ENCODE measurements around the gene GLT8D1. TPM values are rescaled to one million over a fixed set of nuclear protein-coding genes. Genes with fewer than 3 reads are reported as not detected.

The GLT8D1 gene
- total RNA-seq, 1 donor from 2014 or later, result 72.7 TPM

DNA sequence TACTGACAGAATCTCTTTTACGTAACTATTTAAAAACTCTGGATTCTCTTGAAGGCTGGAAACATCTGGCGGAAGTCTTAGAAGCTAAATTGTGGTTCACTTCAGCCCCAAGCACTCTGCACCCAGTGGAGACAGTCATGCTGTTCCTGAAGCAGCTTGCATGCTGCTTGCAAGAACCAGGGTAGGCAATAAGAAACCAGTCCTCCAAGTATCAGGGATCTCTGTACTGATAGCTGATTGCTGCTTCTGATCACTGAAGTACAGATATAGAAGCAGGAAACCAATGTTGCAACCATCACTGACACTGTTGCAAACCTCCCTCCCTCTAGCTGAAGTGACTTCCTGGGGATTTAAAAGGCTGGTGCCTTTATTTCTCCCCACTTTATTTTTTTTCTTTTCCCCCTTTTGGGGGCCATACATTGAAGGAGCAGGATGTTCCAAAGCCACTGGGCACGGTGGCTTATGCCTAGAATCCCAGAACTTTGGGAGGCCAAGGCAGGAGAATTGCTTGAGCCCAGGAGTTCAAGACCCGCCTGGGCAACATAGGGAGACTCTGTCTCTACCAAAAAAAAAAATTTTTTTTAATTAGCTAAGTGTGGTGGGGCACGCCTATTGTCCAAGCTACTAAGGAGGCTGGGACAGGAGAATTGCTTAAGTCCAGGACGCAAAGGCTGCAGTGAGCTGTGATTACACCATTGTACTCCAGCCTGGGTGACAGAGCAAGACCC is 15.6 kb upstream of the GLT8D1 start:
- no peaks in the 10 kb centered on the region for H3K27me3 Mint-ChIP-seq
- TF ChIP-seq, protein P1, sequence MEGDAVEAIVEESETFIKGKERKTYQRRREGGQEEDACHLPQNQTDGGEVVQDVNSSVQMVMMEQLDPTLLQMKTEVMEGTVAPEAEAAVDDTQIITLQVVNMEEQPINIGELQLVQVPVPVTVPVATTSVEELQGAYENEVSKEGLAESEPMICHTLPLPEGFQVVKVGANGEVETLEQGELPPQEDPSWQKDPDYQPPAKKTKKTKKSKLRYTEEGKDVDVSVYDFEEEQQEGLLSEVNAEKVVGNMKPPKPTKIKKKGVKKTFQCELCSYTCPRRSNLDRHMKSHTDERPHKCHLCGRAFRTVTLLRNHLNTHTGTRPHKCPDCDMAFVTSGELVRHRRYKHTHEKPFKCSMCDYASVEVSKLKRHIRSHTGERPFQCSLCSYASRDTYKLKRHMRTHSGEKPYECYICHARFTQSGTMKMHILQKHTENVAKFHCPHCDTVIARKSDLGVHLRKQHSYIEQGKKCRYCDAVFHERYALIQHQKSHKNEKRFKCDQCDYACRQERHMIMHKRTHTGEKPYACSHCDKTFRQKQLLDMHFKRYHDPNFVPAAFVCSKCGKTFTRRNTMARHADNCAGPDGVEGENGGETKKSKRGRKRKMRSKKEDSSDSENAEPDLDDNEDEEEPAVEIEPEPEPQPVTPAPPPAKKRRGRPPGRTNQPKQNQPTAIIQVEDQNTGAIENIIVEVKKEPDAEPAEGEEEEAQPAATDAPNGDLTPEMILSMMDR (conservative IDR thresholded peaks at IDR 0.05), result no peak
- no peaks in the 10 kb centered on the region for H3K4me1 Mint-ChIP-seq (ENCODE audit: unreplicated experiment)
- no peak overlapping the region for H3K4me3 Mint-ChIP-seq
- H3K27ac Mint-ChIP-seq, result no peak overlapping the region
- DNase-seq (ENCODE audit: extremely low spot score, unreplicated experiment), result peak; percentile 20
- H3K36me3 Mint-ChIP-seq, result peaks cover 28% of the 10 kb centered on the region
- H3K9me3 Mint-ChIP-seq, result no peaks in the 10 kb centered on the region

DNA sequence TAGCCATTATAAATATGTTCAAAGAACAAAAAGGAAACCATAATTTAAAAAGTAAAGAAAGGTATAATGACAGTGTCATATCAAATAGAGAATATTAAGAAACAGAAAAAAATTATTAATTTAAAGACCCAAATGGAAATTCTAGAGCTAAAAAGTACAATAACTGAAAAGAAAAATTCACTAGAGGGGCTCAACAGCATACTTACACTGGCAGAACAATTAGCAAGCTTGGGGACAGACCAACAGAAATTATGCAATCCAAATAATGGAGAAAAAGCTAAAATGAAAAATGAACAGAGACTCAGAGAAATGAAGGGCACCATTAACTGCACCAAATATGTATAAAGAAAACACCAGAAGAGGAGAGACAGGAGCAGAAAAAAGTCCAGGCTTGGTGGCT is 14.0 kb upstream of the GLT8D1 start:
- H3K9me3 Mint-ChIP-seq, result no peaks in the 10 kb centered on the region

DNA sequence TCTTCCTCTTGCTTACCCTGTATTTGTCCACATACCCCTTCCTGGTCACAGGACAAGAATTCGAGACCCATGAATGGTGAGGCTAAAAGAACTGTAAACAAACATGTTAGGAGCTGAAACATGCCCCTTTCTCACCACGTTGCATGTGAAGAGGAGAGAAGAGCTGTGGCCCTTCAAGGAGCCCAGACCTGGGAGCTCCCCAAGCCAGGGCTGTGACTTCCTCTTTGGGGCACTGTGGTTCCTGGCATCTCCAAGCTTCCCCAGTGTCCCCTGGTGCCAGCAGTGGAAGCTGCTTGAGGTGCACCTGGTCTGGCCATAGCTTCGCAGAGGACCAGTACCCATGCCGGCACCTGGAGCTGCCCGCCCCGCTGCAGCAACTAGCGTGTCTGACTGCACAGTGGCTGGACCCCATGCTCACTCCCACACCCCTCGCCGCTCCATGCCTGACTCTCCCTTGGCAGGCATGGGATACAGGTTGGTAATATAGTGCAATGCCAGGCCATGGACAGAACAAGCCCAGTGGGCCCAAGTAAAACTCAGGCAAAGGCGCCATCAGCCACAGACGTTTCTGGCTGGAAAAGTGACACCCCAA is 10.2 kb upstream of the GLT8D1 start:
- no peak overlapping the region for H3K4me3 Mint-ChIP-seq
- peaks cover 26% of the 10 kb centered on the region for H3K36me3 Mint-ChIP-seq

More for the DNA sequence above, 14.0 kb upstream of the GLT8D1 start:
- no peak for DNase-seq (ENCODE audit: extremely low spot score, unreplicated experiment)
- no peaks in the 10 kb centered on the region for H3K4me1 Mint-ChIP-seq (ENCODE audit: unreplicated experiment)
- no peak overlapping the region for H3K27ac Mint-ChIP-seq
- no peak overlapping the region for H3K4me3 Mint-ChIP-seq
- H3K36me3 Mint-ChIP-seq, result peaks cover 23% of the 10 kb centered on the region
- no peaks in the 10 kb centered on the region for H3K27me3 Mint-ChIP-seq
- TF ChIP-seq, protein P1 (conservative IDR thresholded peaks at IDR 0.05), result no peak

DNA sequence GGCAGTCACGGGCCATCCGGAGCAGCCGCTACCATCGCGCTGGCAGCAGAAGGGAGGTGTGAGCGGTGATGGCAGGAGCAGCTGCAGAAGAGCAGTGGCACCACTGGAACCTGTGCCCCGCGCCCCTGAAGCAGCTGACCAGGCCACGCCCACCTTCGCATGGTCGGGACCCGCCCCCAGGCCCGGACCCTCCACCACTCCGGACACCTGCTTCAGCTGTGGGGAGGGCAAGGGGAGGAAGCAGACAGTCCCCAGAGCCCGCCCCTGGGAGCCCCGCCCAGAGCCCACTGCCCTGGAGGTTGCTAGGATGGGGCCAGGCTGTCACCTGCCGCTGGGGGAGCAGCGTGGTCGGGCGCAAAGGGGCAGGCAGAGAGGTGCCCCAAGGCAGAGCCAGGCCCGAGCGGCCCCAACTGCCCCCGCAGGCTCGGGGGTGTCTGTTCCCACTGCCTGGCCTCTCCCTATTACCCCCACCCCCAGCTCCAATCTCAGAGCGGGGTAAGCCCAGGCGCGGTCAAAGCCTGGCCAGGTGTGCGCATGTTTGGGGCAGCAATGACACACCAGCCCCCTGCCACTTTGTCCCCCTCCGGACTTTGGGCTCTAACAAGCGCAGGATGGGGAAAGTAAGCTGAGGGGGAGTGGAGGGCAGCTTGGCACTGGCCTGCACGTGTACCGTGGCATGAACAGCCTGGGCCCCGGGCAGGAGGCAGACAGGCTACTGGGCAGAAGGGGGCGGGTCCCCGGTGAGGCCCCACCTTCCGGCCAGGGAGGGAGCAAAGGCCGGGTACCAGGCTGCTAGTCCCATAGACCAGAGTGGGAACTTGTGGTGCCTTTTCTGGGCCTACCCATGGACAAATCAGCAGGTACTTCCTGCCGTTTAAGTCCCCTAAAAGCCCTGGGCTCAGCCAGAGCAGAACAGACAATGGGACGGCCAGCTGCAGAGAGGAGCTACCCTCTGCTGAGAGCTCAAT is 9.0 kb upstream of the GLT8D1 start:
- Mint-ChIP-seq H3K4me3 (peak overlapping the region; percentile 31), H3K27ac (no peak overlapping the region), H3K9me3 (no peaks in the 10 kb centered on the region), H3K27me3 (no peaks in the 10 kb centered on the region), H3K36me3 (peaks cover 16% of the 10 kb centered on the region), H3K4me1 (ENCODE audit: unreplicated experiment) (no peaks in the 10 kb centered on the region)
- TF ChIP-seq, protein P1 (conservative IDR thresholded peaks at IDR 0.05), result no peak
- peak; percentile 71 for DNase-seq (ENCODE audit: extremely low spot score, unreplicated experiment)

More for the DNA sequence above, 10.2 kb upstream of the GLT8D1 start:
- Mint-ChIP-seq H3K4me1 (ENCODE audit: unreplicated experiment) (no peaks in the 10 kb centered on the region), H3K27ac (no peak overlapping the region), H3K9me3 (no peaks in the 10 kb centered on the region), H3K27me3 (no peaks in the 10 kb centered on the region)
- TF ChIP-seq, protein P1 (conservative IDR thresholded peaks at IDR 0.05), result no peak
- DNase-seq (ENCODE audit: extremely low spot score, unreplicated experiment), result no peak

DNA sequence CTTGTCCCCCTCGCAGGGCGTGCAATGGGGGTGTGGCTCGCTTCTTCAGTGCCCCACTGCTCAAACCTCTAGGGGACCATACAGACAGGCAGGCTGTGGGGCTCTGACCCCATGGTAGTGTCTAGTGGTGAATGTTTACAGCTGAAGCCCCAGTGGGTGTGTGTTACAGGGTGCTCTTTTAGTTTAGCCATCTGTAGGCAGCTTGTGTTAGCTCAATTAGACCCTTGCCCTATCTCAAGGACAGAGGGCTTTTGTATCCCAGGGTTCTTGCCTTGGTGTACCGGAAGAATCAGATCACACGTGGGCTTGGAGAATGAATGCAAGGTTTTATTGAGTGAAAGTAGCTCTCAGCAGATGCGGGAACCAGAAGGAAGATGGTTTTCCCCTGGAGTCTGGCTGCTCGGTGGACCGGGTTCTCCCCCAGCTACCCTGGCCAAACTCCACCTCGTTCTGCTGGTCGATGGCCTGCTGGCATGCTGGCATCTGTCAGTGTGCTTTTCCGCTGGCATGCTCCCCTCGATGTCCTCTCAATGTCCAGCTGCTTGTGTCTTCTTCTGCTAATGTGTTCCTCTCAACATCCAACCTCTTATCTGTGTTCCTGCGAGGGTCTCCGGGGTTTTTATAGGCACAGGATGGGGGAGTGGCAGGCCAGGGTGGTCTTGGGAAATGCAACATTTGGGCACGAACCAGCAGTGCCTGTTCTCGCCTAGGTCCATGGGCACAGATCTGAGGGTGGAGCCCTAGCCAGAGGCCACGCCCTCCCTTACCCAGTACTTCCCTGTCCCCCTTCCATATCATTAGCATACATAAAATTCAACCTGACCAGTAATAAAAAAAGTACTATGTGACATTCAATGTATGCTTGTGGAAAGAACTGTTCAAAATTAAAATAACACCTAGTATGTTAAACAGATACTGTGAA is 7.0 kb upstream of the GLT8D1 start:
- Mint-ChIP-seq H3K36me3 (peaks cover 14% of the 10 kb centered on the region), H3K27ac (no peak overlapping the region), H3K4me1 (ENCODE audit: unreplicated experiment) (peaks cover 2% of the 10 kb centered on the region), H3K4me3 (no peak overlapping the region), H3K9me3 (no peaks in the 10 kb centered on the region), H3K27me3 (no peaks in the 10 kb centered on the region)
- no peak for DNase-seq (ENCODE audit: extremely low spot score, unreplicated experiment)
- TF ChIP-seq, protein P1 (conservative IDR thresholded peaks at IDR 0.05), result no peak

Measured in type B pancreatic cell (in vitro differentiated cells).